ENCODE results near the gene CERS6.

- TF ChIP-seq TARDBP (IDR thresholded peaks at IDR 0.05) (no peak), SP1 (IDR thresholded peaks at IDR 0.05) (no peak), BHLHE40 (IDR thresholded peaks at IDR 0.05; ENCODE audit: borderline replicate concordance) (no peak), PKNOX1 (IDR thresholded peaks at IDR 0.05) (no peak), ELF4 (IDR thresholded peaks at IDR 0.05) (no peak), SUZ12 (IDR thresholded peaks at IDR 0.05) (no peak), FOXM1 (IDR thresholded peaks at IDR 0.05; ENCODE audit: borderline replicate concordance) (no peak), HDGF (IDR thresholded peaks at IDR 0.05; ENCODE audit: borderline replicate concordance) (no peak), ZNF384 (IDR thresholded peaks at IDR 0.05) (no peak), ARNT (IDR thresholded peaks at IDR 0.05) (no peak), LEF1 (IDR thresholded peaks at IDR 0.05; ENCODE audit: borderline replicate concordance) (no peak), FOXA1 (IDR thresholded peaks at IDR 0.05) (no peak), CTBP1 (IDR thresholded peaks at IDR 0.05; ENCODE audit: borderline replicate concordance) (no peak), L3MBTL2 (conservative IDR thresholded peaks at IDR 0.05) (no peak)
Measured at GRCh38 chr2:168482269-168482668, 26.2 kb downstream of the CERS6 start.

All from HEK293T (cell line).